GM12878 (cell line): ENCODE measurements around the gene CORO1A. TPM values are rescaled to one million over a fixed set of nuclear protein-coding genes. Genes with fewer than 3 reads are reported as not detected.

Experiments used
- ATAC-seq: fragments of 200-7000 bp; cut with Tn5 transposase; 3 replicates; pipeline ENCODE4 v1.9.1; 2020; ENCODE audit warnings: mild to moderate bottlenecking, moderate library complexity
- BruUV-seq: library from RNA; stranded (reverse); fragments of 400-500 nt; replicated peaks from 2 replicates; lab custom pipeline; 2021; lab: Mats Ljungman, UMichigan
- CTCF ChIA-PET: fragments of 300-600 bp; sonication (Branson Sonifier 250); formaldehyde crosslinking; extraction: SDS; loops from one replicate; lab custom pipeline; 2021; ENCODE audit warnings: inconsistent platforms; lab: Yijun Ruan, JAX
- POLR2A ChIA-PET: fragments of 350-600 bp; formaldehyde crosslinking; extraction: SDS; loops from one replicate; lab custom pipeline; 2021; ENCODE audit warnings: inconsistent platforms; lab: Charles Lee
- RAD21 ChIA-PET: fragments of 300-600 bp; sonication (Branson Sonifier 250); formaldehyde crosslinking; loops from one replicate; lab custom pipeline; 2023; ENCODE audit warnings: antibody characterized with exemption; ENCODE audit not compliant: unreplicated experiment; lab: Charles Lee
- SMC1A ChIA-PET: fragments of 300-600 bp; sonication (Branson Sonifier 250); formaldehyde crosslinking; loops from one replicate; lab custom pipeline; 2023; ENCODE audit not compliant: unreplicated experiment, uncharacterized antibody; lab: Charles Lee
- DNase-seq: peaks from one replicate; pipeline ENCODE4 v3.0.0-alpha.2; 2011; ENCODE audit warnings: low read depth, low spot score
- FAIRE-seq: peaks from 3 replicates; lab custom pipeline; 2011; peaks lifted over from hg19 to GRCh38; lab: Jason Lieb, UNC
- H2AFZ ChIP-seq: 2 replicates; pipeline ENCODE4 v1.6.0; 2011; ENCODE audit warnings: low read depth, low read length, control low read depth; ENCODE audit not compliant: control insufficient read depth
- H3K27ac ChIP-seq: 2 replicates; pipeline ENCODE4 v1.5.1; 2011; ENCODE audit warnings: control low read depth; ENCODE audit not compliant: control insufficient read depth, insufficient read depth
- H3K27me3 ChIP-seq, 2 experiments: replicated peaks in 1 of 2; 2 replicates each; pipeline versions ENCODE4 v1.6.0 to v1.6.1; 2011; ENCODE audit warnings: low read length in 1 of 2; ENCODE audit not compliant: control insufficient read depth in 2 of 2, insufficient read depth in 2 of 2
- H3K36me3 ChIP-seq, 2 experiments: 2 replicates each; pipeline ENCODE4 v1.5.1; 2011; ENCODE audit warnings: low read length in 1 of 2; ENCODE audit not compliant: control insufficient read depth in 2 of 2, insufficient read depth in 2 of 2
- H3K4me1 ChIP-seq: 2 replicates; pipeline ENCODE4 v1.6.1; 2011; ENCODE audit warnings: mild to moderate bottlenecking, low read length, moderate library complexity, mixed read lengths; ENCODE audit not compliant: control insufficient read depth, insufficient read depth
- H3K4me2 ChIP-seq: 2 replicates; pipeline ENCODE4 v1.6.0; 2011; ENCODE audit warnings: control low read depth; ENCODE audit not compliant: control insufficient read depth, insufficient read depth
- H3K4me3 ChIP-seq: fragments of 200-600 bp; sonication (generic); 2 replicates; pipeline ENCODE4 v1.5.1; 2016
- H3K79me2 ChIP-seq: 2 replicates; pipeline ENCODE4 v1.6.0; 2011; ENCODE audit warnings: low read length; ENCODE audit not compliant: control insufficient read depth, insufficient read depth
- H3K9ac ChIP-seq: 2 replicates; pipeline ENCODE4 v1.8.0; 2011; ENCODE audit warnings: low read length, control low read depth, mixed read lengths; ENCODE audit not compliant: control insufficient read depth, insufficient read depth
- H3K9me3 ChIP-seq: replicated peaks from 3 replicates; pipeline ENCODE4 v1.5.1; 2011; ENCODE audit warnings: mild to moderate bottlenecking, low read length; ENCODE audit not compliant: control insufficient read depth, insufficient read depth
- H4K20me1 ChIP-seq: 2 replicates; pipeline ENCODE4 v1.6.0; 2011; ENCODE audit not compliant: control insufficient read depth, insufficient read depth
- CBX5 ChIP-seq: sonication (generic); IDR thresholded peaks from 2 replicates; pipeline ENCODE4 v1.6.1; 2016; ENCODE audit warnings: low read depth, moderate library complexity, mild to moderate bottlenecking, inconsistent platforms
- CHD4 ChIP-seq: fragments of 200-600 bp; sonication (generic); IDR thresholded peaks from 2 replicates; pipeline ENCODE4 v1.6.1; 2016; ENCODE audit warnings: mild to moderate bottlenecking
- EP300 ChIP-seq, 2 experiments: fragments of 150-350 bp in 1 of 2; IDR thresholded peaks; 2 replicates each; pipeline ENCODE4 v1.6.1; 2011 to 2012; ENCODE audit warnings: low read depth in 2 of 2, low read length in 2 of 2, borderline replicate concordance in 1 of 2, improper control_type of control experiment in 1 of 2, inconsistent platforms in 1 of 2; ENCODE audit not compliant: control insufficient read depth in 1 of 2
- FOXM1 ChIP-seq: IDR thresholded peaks from 2 replicates; pipeline ENCODE4 v1.6.1; 2012; ENCODE audit warnings: low read depth, mild to moderate bottlenecking, inconsistent platforms, low read length, moderate library complexity
- KDM1A ChIP-seq: fragments of 200-600 bp; sonication (generic); IDR thresholded peaks from 2 replicates; pipeline ENCODE4 v1.6.1; 2016; ENCODE audit warnings: borderline replicate concordance
- MTA2 ChIP-seq: fragments of 450-650 bp; IDR thresholded peaks from 2 replicates; pipeline ENCODE4 v1.6.1; 2016; ENCODE audit warnings: low read depth, mild to moderate bottlenecking, moderate library complexity
- MYB ChIP-seq: fragments of 150-350 bp; IDR thresholded peaks from 2 replicates; pipeline ENCODE4 v1.6.1; 2014; ENCODE audit warnings: mild to moderate bottlenecking, low read depth, low read length, borderline replicate concordance
- SMC3 ChIP-seq: IDR thresholded peaks from 2 replicates; pipeline ENCODE4 v1.6.1; 2011; ENCODE audit warnings: low read length, improper control_type of control experiment, borderline replicate concordance
- WGBS: methylation state at CpG from one replicate; pipeline ENCODE4 v1.1.6; 2016; ENCODE audit warnings: low lambda C conversion rate; ENCODE audit not compliant: insufficient replicate concordance, insufficient coverage; ENCODE audit errors: missing lambda C conversion rate; 5-methylcytosine and 5-hydroxymethylcytosine counted together
- in situ Hi-C: fragments of 300-500 bp; cut with MboI; formaldehyde crosslinking; loops from 9 replicates; pipeline ENCODE4 v1.14.3; 2018; ENCODE audit warnings: mixed read lengths
- intact Hi-C: fragments of 100-400 bp; cut with micrococcal nuclease; formaldehyde crosslinking; loops from one replicate; pipeline ENCODE4 v1.14.2; 2022; ENCODE audit not compliant: unreplicated experiment
- polyA plus RNA-seq, 11 experiments: library from polyadenylated mRNA; depleted of rRNA in 4 of 11; unstranded in 6 of 11; stranded (reverse) in 5 of 11; fragments of >200 nt; fragmentation: Nextera tagmentation in 4 of 11; fragmentation: Illumina TruSeq in 1 of 11; extraction: Ambion mirVana in 4 of 11; extraction: Trizol in 1 of 11; gene quantifications; 1 replicate in 1 of 11; 2 replicates in 10 of 11; pipeline versions ENCODE4 v1.2.1 to v1.2.3, GENCODE V29; 2011 to 2016; ENCODE audit warnings: inconsistent platforms in 2 of 11, missing spikeins in 2 of 11, low read depth in 1 of 11
- total RNA-seq, 4 experiments: library from RNA; depleted of rRNA in 3 of 4; stranded (reverse); fragments of >200 nt in 3 of 4; fragmentation: Illumina TruSeq in 1 of 4; extraction: Trizol in 1 of 4; gene quantifications; 2 replicates each; pipeline versions ENCODE4 v1.2.1 to v1.2.3, GENCODE V29; 2013 to 2021
- TF ChIP-seq, protein P1 (sequence below): fragments of 450-650 bp; IDR thresholded peaks from 2 replicates; pipeline ENCODE4 v1.6.1; 2018; ENCODE audit warnings: mild to moderate bottlenecking, low read depth, moderate library complexity; ENCODE audit not compliant: partially characterized antibody
- TF ChIP-seq, protein P2 (sequence below): IDR thresholded peaks from 2 replicates; pipeline ENCODE4 v1.6.1; 2012; ENCODE audit warnings: low read depth, low read length, improper control_type of control experiment

The CORO1A gene
- total and polyA plus RNA-seq, 10 of the 15 experiments (the other 5 are each of a cell fraction or from before 2014, with no cell fraction given): 16.3 to 1,464 (median 714) TPM

DNA sequence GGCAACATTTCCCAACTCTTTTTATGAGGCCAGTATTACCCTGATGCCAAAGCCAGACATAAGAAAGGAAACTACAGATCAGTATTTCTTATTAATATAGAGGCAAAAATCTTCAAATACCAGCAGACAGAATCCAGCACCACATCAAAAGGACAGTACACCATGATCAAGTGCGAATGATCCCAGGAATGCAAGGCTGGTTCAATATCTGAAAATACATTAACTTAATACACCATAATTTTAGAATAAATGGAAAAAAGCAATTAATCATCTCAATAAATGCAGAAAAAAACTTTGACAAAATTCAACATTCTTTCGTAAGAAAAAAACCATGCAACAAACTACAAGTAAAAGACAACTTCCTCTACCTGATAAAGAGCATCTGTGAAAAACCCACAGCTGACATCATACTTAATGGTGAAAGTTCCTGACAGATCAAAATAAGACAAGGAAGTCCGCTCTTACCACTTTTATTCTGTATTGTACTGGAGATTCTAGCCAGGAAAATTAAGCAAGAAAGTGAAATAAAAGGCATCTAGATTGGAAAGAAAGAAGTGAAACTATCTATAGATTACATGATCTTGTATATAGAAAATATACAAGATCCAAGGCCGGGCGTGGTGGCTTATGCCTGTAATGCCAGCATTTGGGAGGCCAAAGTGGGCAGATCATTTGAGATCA lies 34.0 kb upstream of the CORO1A start:
- ChIA-PET RAD21 (no interaction called here), SMC1A (no interaction called here), POLR2A (no interaction called here), CTCF (no interaction called here)
- no peak overlapping the region for H3K4me2 ChIP-seq
- H4K20me1 ChIP-seq: no peaks in the 10 kb centered on the region
- H3K9ac ChIP-seq: no peak overlapping the region
- intact Hi-C loops (no loop called here), in situ Hi-C loops (no loop called here)
- peaks cover 6% of the 10 kb centered on the region for H3K9me3 ChIP-seq
- H3K4me3 ChIP-seq: no peak overlapping the region
- no peak overlapping the region for H3K27ac ChIP-seq
- H3K79me2 ChIP-seq: no peaks in the 10 kb centered on the region
- H3K27me3 ChIP-seq: no peaks in the 10 kb centered on the region
- H2AFZ ChIP-seq: no peak overlapping the region
- no peaks in the 10 kb centered on the region for H3K36me3 ChIP-seq
- 59% methylated on average over 5 of the region's 5 CpGs for WGBS
- ATAC-seq (no peak), FAIRE-seq (no peak), DNase-seq (no peak)
- H3K4me1 ChIP-seq: no peaks in the 10 kb centered on the region
- no TSS peak for BruUV-seq
- TF ChIP-seq CBX5 (0 out of 2 replicates have a peak, but pooled peaks have one; percentile 21), MYB (no peak)

DNA sequence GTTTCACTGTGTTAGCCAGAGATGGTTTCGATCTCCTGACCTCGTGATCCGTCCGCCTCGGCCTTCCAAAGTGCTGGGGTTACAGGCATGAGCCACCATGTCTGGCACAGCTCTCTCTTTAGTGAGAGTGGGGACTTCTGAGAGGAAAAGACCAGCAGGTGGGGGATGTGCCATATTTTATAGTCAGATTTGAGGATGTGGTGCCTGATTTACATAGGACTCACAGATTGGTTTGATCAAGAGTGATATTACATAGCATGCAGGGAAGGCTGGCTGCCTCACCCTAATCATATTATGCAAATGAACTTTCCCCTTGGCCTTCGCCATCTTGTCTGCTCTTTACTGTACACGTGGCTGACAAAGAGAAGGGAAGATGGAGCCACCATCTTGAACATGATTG lies 32.3 kb upstream of the CORO1A start:
- ChIA-PET RAD21 (no interaction called here), POLR2A (interaction anchor here (0.6 kb wide), 1 partner anchor 261 kb away, joined by 5 read pairs; no protein-coding TSS in a partner anchor), CTCF (no interaction called here), SMC1A (interaction anchor here (1.2 kb wide), 1 partner anchor 32 kb away, joined by 3 read pairs; the partner anchor contains the start of gene CORO1A)
- WGBS: 42% methylated on average over 7 of the region's 7 CpGs
- H3K4me3 ChIP-seq: no peak overlapping the region
- in situ Hi-C loops (no loop called here), intact Hi-C loops (no loop called here)
- FAIRE-seq: no peak
- H3K79me2 ChIP-seq: no peaks in the 10 kb centered on the region
- TF ChIP-seq FOXM1 (no peak), EP300 (IDR thresholded peaks at IDR 0.05; ENCODE audit: borderline replicate concordance in 1 of 2, control insufficient read depth in 1 of 2, low read depth in 2 of 2, low read length in 2 of 2) (no peak), SMC3 (no peak), MTA2 (no peak), KDM1A (no peak), CHD4 (no peak)
- TF ChIP-seq, protein P1, sequence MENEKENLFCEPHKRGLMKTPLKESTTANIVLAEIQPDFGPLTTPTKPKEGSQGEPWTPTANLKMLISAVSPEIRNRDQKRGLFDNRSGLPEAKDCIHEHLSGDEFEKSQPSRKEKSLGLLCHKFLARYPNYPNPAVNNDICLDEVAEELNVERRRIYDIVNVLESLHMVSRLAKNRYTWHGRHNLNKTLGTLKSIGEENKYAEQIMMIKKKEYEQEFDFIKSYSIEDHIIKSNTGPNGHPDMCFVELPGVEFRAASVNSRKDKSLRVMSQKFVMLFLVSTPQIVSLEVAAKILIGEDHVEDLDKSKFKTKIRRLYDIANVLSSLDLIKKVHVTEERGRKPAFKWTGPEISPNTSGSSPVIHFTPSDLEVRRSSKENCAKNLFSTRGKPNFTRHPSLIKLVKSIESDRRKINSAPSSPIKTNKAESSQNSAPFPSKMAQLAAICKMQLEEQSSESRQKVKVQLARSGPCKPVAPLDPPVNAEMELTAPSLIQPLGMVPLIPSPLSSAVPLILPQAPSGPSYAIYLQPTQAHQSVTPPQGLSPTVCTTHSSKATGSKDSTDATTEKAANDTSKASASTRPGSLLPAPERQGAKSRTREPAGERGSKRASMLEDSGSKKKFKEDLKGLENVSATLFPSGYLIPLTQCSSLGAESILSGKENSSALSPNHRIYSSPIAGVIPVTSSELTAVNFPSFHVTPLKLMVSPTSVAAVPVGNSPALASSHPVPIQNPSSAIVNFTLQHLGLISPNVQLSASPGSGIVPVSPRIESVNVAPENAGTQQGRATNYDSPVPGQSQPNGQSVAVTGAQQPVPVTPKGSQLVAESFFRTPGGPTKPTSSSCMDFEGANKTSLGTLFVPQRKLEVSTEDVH: no peak
- TF ChIP-seq, protein P2, sequence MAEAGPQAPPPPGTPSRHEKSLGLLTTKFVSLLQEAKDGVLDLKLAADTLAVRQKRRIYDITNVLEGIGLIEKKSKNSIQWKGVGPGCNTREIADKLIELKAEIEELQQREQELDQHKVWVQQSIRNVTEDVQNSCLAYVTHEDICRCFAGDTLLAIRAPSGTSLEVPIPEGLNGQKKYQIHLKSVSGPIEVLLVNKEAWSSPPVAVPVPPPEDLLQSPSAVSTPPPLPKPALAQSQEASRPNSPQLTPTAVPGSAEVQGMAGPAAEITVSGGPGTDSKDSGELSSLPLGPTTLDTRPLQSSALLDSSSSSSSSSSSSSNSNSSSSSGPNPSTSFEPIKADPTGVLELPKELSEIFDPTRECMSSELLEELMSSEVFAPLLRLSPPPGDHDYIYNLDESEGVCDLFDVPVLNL: no peak
- H3K4me2 ChIP-seq: no peak overlapping the region
- no peak overlapping the region for H2AFZ ChIP-seq
- peaks cover 6% of the 10 kb centered on the region for H3K9me3 ChIP-seq
- DNase-seq: no peak
- ATAC-seq: no peak
- no peak overlapping the region for H3K9ac ChIP-seq
- H3K27me3 ChIP-seq: no peaks in the 10 kb centered on the region
- H3K27ac ChIP-seq: no peak overlapping the region
- no peaks in the 10 kb centered on the region for H3K4me1 ChIP-seq
- no peaks in the 10 kb centered on the region for H4K20me1 ChIP-seq
- no TSS peak for BruUV-seq
- no peaks in the 10 kb centered on the region for H3K36me3 ChIP-seq
